NCI-H2196 treated with DMSO at 0.1 percent for 48 hours (cell line): ENCODE results near the gene LRRC26.

Experiments used
- DNase-seq: peaks from one replicate; lab custom pipeline; 2025; ENCODE audit not compliant: unreplicated experiment; lab: John Stamatoyannopoulos, UW

LRRC26 gene

DNA sequence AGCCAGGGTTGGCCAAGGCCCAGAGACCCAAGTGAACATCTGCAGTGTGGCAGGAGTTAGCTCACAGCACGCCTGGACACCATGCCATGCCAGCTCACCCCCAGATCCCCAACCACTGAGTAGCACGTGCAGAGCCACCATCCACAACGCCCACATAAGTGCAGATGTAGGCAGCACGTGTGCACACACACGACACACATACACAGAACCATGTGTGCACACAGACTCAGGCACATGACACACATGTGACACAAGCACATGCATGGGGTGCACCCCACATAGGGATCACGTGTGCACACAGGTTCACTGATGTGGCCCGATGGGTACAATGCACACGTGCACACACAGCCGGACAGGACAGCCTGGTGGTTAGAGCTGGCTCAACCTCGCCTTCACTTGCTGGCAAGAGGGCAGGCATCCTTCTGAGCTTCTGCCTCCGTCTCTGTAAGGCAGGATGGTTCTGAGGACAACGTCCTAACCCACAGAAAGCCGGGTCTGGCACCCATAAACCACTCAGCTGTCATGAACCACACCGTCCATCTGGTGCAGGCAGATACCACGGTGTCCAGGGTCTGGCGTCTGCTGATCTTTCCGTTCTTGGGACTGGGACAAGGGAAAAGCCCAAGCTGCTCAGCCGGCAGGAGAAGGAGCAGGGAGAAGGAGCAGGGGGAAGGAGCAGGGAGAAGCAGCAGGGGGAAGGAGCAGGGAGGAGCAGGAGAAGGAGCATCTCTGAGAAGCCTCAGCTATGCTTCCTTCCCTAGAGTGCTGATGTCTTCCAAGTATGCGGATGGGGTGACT is 12.0 kb downstream of the LRRC26 start:
- no peak for DNase-seq

GRCh38 chr9:137156567-137157375 is 13.1 kb downstream of the LRRC26 start:
- no peak for DNase-seq

GRCh38 chr9:137152844-137153405 is 16.9 kb downstream of the LRRC26 start:
- DNase-seq = no peak

DNA sequence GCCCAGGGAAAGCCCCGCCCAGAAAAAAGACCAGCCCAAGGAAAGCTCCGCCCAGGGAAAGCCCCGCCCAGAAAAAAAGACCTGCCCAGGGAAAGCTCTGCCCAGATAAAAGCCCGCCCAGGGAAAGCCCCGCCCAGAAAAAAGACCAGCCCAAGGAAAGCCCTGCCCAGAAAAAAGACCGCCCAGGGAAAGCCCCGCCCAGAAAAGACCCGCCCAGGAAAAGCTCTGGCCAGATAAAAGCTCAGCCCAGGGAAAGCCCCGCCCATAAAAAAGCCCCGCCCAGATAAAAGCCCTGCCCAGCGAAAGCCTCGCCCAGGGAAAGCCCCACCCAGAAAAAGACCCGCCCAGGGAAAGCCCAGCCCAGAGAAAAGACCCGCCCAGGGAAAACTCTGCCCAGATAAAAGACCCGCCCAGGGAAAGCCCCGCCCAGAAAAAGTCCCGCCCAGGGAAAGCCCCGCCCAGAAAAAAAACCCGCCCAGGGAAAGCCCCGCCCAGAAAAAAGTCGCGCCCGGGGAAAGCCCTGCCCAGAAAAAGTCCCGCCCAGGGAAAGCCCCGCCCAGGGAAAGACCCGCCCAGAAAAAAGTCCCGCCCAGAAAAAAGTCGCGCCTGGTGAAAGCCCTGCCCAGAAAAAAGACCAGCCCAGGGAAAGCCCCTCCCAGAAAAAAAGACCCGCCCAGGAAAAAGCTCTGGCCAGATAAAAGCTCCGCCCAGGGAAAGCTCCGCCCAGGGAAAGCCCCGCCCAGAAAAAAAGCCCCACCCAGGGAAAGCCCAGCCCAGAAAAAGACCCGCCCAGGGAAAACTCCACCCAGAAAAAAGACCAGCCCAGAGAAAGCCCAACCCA is 19.0 kb downstream of the LRRC26 start:
- peak; percentile 53 for DNase-seq

DNA sequence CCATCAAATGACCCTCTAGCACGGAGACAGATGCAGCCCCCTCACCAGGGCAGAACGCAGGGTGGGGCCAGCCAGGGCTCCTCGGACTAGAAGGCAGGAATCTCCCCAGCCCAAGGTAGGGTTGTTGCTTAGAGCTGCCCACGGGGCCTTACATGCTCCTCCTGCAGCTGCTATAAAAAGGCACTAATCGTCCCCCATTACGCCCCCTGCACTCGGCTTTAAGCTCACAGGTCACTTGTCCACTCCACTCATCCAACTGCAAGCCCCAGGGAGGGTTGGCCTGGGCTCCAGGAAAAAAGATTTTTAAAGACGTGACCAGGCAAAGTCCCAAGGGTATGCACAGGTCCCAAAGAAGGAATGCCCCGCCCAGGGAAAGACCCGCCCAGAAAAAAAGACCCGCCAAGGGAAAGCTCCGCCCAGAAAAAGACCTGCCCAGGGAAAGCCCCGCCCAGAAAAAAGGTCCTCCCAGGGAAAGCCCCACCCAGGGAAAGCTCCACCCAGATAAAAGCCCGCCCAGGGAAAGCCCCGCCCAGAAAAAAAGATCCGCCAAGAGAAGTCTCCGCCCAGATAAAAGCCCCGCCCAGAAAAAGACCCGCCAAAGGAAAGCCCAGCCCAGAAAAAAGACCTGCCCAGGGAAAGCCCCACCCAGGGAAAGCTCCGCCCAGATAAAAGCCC is 19.8 kb downstream of the LRRC26 start:
- no peak for DNase-seq

GRCh38 chr9:137149363-137149762 is 20.5 kb downstream of the LRRC26 start:
- DNase-seq = no peak

- DNase-seq = no peak
These were observed 21.2 kb downstream of the LRRC26 start for GRCh38 chr9:137148661-137149060.

DNA sequence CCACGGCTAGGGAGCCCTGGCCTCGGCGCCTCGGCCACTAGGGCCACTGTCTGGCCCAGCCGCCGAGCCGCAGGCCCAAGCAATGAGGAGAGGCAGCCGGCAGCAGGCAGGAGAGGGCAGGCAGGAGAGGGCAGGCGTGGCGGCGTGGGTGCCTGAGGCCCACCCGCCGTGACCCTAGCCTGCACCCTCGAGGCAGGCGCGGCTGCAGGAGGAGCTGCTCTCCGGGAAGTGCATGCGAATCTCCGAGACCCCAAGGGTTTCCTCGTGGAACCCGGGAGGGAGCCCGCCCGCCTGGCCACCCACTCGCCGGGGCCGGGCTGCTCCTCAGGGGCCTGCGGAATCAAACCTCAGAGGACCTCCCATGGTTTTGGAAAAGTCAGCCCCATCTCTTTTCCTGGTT is 21.6 kb downstream of the LRRC26 start:
- DNase-seq = no peak

DNA sequence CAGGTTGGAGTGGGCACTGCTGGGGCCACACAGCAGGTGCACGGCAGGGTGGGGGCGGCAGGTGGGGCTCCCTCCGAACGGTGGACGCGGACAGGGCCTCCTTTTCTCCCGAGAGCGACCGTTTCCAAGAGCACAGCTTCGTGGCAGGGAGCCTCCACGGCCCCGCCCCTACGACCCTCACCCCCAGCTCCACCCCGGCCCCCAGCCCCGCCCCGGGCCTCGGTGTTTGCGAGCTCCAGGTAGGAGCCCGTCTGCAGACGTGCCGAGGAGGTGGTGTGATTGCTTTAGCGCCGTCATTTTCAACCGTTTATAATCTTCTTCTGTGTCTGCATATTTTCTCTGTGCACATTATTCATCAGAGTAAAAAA is 22.1 kb downstream of the LRRC26 start:
- no peak for DNase-seq

DNA sequence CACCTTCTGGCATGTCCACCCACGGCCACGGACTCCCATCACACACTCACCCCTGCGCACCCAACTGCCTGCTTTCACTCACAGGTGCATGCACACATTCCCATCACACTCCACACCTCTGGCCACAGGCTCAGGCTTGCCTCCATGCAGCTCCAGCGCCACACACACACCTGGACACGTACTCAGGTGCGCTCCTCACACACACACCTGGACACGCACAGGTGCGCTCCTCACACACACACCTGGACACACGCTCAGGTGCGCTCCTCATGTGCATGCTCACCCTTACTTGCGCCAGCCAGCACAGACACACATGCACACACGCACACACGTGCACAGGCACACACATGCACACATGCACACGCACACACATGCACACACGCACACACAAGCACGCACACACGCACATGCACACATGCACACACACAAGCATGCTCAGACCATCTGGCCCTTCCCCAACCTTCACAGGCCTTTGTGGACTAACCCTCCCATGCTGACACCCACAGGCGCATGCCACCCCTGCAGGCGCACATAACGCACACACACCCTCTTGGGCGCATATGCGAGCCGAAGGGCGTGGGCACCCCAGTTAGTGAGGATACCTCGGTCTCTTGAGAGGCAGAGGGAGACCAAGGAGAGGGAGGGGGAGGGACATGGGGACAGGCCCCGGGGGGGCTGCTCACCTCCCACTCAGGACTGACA is 22.6 kb downstream of the LRRC26 start:
- no peak for DNase-seq

DNA sequence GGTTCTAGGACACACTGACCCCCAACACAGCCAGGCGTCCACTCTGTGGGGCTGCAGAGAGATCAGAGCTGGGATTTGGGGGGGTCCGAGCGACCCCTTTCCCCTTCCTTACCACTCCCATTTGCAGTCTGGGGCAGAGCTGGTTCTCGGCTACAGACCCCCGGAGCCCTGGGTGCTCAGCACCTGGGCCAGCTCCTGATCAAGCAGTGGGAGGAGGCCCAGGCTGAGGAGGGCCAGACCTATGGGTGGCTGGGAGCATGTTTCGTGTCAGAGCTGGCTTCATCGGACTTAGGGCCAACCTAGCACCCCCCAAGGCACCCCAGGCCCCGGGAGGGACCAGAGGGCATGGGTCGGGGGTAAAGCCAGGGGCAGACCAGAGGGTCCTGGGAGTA is 23.3 kb downstream of the LRRC26 start:
- DNase-seq = no peak

DNA sequence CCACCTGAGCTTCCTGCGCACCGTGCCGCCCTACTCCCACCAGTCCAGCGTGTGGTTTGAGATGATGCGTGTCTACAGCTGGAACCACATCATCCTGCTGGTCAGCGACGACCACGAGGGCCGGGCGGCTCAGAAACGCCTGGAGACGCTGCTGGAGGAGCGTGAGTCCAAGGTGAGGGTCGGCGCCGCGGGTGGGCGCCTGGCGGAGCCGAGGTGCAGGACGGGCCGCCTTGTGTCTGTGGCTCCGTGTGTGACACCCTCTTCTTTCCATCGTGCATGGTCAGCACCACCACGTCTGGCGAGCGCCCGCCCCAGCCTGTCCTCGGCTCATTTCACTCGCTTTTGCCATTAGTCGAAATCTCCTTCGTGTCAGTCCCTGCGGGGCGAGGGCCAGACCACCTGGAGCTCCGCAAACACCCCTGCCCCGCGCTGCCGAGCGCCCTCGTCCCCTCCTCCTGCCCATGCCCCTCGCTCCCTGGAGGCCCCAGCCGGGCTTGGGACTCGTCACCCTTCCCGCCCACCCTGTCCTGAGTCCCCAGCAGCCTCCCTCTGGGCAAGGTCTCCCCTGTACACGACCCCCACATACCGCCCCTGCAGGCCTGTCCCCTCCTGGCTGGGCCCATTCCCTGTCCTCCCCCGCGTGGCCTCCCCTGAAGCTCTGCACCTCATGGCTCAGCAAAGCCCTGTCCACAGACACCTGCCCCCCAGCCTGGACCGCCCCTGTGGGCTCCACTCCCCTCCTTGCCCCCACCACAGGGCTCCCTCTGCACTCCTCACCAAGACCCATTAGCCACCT is 23.9 kb downstream of the LRRC26 start:
- no peak for DNase-seq

GRCh38 chr9:137143459-137143858 is 26.4 kb downstream of the LRRC26 start:
- DNase-seq = no peak

DNA sequence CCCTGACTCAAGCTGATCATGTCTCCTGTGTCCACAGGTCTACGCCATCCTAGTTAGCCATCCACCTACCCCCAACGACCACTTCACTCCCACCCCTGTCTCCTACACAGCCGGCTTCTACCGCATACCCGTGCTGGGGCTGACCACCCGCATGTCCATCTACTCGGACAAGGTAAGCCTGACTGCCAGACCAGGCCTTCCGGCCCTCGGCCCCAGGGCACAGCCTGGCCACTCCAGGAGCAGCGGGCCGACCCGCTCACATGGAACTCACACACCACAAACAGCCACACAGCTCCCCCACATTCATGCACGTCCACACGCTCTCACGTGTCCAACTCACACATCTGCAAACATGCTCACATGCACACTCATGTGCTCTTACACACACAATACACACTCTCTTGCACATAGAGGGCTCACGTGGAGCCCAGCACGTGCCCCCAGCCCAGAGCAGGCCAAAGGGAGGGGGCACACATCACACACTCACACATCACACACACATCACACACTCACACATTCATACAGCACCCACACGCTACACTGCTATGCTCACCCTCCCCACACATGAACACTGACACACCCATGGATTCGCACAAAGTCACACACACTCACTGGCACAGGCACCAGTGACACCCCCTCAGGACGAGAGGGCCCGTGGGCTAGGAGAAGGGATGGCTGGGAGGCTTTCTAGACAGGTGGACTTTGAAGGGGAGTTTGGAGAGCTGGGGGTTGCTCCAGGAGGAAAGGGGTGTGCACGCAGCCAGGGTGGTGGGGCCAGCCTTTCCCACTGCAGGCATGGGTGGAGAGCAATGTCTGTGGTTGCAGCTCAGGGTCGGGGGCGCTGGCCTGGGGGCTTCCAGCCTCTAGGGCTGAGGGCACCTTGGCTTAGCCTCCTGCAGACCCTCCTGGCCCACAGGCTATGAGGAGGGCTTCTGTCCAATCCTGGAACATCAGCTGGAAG is 27.6 kb downstream of the LRRC26 start:
- DNase-seq = no peak

GRCh38 chr9:137141050-137141810 is 28.6 kb downstream of the LRRC26 start:
- no peak for DNase-seq

GRCh38 chr9:137140151-137141012 is 29.5 kb downstream of the LRRC26 start:
- no peak for DNase-seq
